ENCODE measurements around the gene ZSCAN12. TPM values are rescaled to one million over a fixed set of nuclear protein-coding genes. Genes with fewer than 3 reads are reported as not detected.
"Not testable (repeated sequence)": the region's sequence is repeated elsewhere in the genome, so short reads cannot be mapped to it uniquely, and the experiment has no call there.

Gene ZSCAN12
- total RNA-seq, 2 experiments from 2014 or later = 6.9 to 7.6 TPM

DNA sequence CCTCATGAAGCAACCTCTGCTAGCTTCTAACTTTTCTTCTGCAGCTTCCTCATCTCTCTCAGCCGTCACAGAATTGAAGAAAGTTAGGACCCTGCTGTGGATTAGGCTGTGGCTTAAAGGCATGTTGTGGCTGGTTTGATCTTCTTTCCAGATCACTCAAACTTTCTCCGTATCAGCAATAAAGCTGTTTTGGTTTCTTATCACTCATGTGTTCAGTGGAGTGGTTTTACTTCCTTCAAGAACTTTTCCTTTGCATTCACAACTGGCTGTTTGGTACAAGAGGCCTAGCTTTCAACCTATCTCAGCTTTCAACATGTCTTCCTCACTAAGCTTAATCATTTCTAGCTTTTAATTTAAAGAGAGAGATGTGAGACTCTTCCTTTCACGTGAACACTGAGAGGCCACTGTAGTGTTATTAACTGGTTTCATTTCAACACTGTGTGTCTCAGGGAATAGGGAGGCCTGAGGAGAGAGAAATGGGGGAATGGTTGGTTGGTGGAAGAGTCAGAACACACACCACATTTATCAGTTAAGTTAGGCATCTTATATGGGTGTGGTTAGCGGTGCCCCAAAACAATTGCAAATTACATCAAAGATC, 26.5 kb upstream of the ZSCAN12 start:
- Mint-ChIP-seq H3K27ac (peak overlapping the region; percentile 38), H3K27me3 (no peaks in the 10 kb centered on the region), H3K36me3 (ENCODE audit: low read depth) (peaks cover 9% of the 10 kb centered on the region), H3K9me3 (ENCODE audit: low read depth) (no peaks in the 10 kb centered on the region), H3K4me1 (peaks cover 17% of the 10 kb centered on the region), H3K4me3 (no peak overlapping the region)
- DNase-seq (peak; percentile 20), ATAC-seq (peak; percentile 88)
- POLR2A ChIA-PET = interaction anchor here (0.6 to 1.0 kb wide), 3 partner anchors 17 to 587 kb away, joined by 3 read pairs; partner anchors contain the start of gene ZSCAN23
- intact Hi-C loops (cut with DNase I, micrococcal nuclease) = loop anchor here in 1 of 2 experiments (1.0 kb wide), 1 partner anchor 17 kb away; the partner anchor contains the start of gene ZSCAN23
- CTCF ChIA-PET = interaction anchor here (0.6 kb wide), 1 partner anchor 139 kb away, joined by 4 read pairs; no protein-coding TSS in a partner anchor

DNA sequence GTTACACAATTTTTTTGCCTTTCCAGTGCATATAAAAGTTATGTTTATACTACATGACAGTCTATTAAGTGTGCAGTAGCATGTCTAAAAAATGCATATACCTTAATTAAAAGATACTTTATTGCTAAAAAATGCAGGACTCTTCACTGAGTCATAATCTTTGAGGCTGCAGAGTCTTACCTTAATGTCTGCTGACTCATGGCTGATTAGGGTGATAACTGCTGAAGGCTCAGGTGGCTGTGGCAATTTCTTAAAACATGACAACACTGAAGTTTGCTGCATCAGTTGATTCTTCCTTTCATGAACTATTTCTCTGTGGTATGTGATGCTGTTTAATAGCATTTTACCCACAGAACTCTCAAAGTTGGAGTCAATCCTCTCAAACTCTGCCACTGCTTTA, 24.6 kb upstream of the ZSCAN12 start:
- DNase-seq (no peak), ATAC-seq (no peak)
- peaks cover 7% of the 10 kb centered on the region for H3K36me3 Mint-ChIP-seq (ENCODE audit: low read depth)
- no peak overlapping the region for H3K4me3 Mint-ChIP-seq
- CTCF ChIA-PET = no interaction called here
- peaks cover 17% of the 10 kb centered on the region for H3K4me1 Mint-ChIP-seq
- H3K27ac Mint-ChIP-seq = no peak overlapping the region
- intact Hi-C loops (cut with DNase I, micrococcal nuclease) = no loop called here
- H3K27me3 Mint-ChIP-seq = no peaks in the 10 kb centered on the region
- POLR2A ChIA-PET = interaction anchor here (0.6 kb wide), 1 partner anchor 1277 kb away, joined by 4 read pairs; no protein-coding TSS in a partner anchor
- H3K9me3 Mint-ChIP-seq (ENCODE audit: low read depth) = no peaks in the 10 kb centered on the region

DNA sequence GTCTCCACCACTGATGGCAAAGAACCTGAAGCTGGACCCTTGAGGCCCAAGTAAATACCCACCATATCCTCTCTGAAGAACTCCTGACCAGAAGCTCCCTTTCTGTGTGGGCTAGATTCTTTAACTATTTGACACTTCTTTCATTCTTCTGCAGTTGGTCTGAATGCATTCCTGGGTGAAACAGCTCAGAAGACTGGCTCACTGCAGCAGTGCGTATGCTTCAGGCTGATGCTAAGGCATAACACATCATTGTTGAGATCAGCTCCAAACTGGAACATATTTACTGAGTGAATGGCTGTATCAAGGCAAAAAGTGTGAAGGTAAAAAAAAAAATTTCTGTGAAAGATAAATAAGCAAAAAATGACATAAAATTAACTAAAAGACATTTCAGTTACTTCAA, 24.0 kb upstream of the ZSCAN12 start:
- peaks cover 7% of the 10 kb centered on the region for H3K36me3 Mint-ChIP-seq (ENCODE audit: low read depth)
- POLR2A ChIA-PET = interaction anchor here (0.6 kb wide), 1 partner anchor 1276 kb away, joined by 4 read pairs; no protein-coding TSS in a partner anchor
- peaks cover 17% of the 10 kb centered on the region for H3K4me1 Mint-ChIP-seq
- H3K27me3 Mint-ChIP-seq = no peaks in the 10 kb centered on the region
- DNase-seq = no peak
- H3K4me3 Mint-ChIP-seq = no peak overlapping the region
- intact Hi-C loops (cut with DNase I, micrococcal nuclease) = no loop called here
- H3K27ac Mint-ChIP-seq = no peak overlapping the region
- ATAC-seq = no peak
- CTCF ChIA-PET = interaction anchor here (0.6 kb wide), 1 partner anchor 120 kb away, joined by 3 read pairs; no protein-coding TSS in a partner anchor
- H3K9me3 Mint-ChIP-seq (ENCODE audit: low read depth) = no peaks in the 10 kb centered on the region

DNA sequence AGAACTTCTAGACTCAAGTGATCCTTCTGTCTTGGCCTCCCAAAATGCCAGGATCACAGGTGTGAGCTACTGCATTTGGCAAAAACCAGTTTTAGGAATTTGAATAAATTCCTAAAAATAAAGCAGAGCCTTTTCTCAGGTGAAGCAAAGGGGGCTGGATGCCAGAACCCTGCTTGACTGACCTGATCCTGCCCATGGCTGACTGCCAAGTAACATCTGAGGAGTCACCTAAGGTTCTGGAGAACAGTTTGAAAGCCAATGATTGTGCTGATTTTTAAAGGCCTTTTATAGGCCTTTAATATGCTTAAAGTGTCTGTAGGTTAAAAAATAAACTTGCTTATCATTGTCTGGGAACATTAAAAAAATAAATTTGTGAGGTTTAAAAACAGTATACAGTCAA, 14.1 kb upstream of the ZSCAN12 start:
- H3K36me3 Mint-ChIP-seq (ENCODE audit: low read depth) = no peaks in the 10 kb centered on the region
- POLR2A ChIA-PET = no interaction called here

DNA sequence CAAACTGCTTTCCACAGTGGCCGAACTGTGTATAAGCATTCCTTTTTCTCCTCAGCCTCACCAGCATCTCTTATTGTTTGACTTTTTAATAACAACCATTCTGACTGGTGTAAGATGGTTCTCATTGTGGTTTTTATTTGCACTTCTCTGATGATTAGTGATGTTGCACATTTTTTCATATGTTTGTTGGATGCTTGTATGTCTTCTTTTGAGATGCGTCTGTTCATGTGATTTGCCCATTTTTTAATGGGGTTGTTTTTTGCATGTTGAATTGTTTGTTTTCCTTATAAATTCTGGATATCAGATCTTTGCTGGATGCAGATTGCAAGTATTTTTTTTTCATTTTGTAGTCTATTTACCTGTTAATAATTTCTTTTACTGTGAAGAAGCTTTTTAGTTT, 11.2 kb upstream of the ZSCAN12 start:
- Mint-ChIP-seq H3K9me3 (ENCODE audit: low read depth) (no peaks in the 10 kb centered on the region), H3K4me3 (no peak overlapping the region), H3K27ac (no peak overlapping the region), H3K36me3 (ENCODE audit: low read depth) (no peaks in the 10 kb centered on the region), H3K4me1 (peaks cover 23% of the 10 kb centered on the region), H3K27me3 (peaks cover 30% of the 10 kb centered on the region)
- ChIA-PET CTCF (interaction anchor here (1.1 kb wide), 1 partner anchor 161 kb away, joined by 3 read pairs; no protein-coding TSS in a partner anchor), POLR2A (no interaction called here)
- ATAC-seq = no peak
- intact Hi-C loops (cut with DNase I, micrococcal nuclease) = no loop called here
- DNase-seq = no peak

More for the DNA sequence above, 14.1 kb upstream of the ZSCAN12 start:
- H3K4me1 Mint-ChIP-seq = peaks cover 5% of the 10 kb centered on the region
- no peak for DNase-seq
- H3K27ac Mint-ChIP-seq = no peak overlapping the region
- H3K27me3 Mint-ChIP-seq = peaks cover 20% of the 10 kb centered on the region
- intact Hi-C loops (cut with DNase I, micrococcal nuclease) = no loop called here
- CTCF ChIA-PET = no interaction called here
- H3K9me3 Mint-ChIP-seq (ENCODE audit: low read depth) = no peaks in the 10 kb centered on the region
- H3K4me3 Mint-ChIP-seq = no peak overlapping the region
- ATAC-seq = no peak

DNA sequence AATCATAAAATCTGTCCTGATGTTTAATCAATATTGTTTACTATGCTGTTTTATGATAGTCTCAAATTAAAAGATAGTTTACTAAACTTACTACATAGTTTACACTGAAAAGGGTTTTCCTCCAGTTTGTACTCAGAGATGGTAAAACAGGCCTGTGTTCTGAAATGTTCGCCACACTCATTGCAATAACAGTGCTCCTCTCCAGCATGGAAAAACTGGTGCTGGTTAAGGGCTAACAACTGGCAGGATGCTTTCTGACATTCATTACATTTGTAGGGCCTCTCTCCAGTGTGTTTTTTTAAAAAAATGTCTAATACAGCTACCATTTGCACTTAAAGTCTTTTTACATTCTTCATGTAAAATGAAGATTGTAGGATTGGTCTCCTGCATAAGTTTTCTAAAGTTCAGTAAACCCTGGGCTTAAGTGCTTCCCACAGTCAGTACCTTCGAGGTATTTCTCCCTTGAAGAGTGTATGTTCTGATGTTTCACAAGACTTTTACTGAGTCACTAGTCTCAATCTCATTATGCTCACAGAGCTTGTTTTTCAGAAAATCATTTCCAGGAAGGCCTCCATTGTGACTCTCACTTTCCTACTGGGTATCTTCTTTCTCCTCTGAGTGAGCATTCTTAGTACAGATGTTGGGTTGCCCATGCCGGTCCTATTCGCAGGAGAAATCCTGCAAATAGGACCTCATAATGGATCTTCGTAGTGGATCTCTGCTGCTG, 8.7 kb upstream of the ZSCAN12 start:
- ATAC-seq = peak; percentile 91
- intact Hi-C loops (cut with DNase I, micrococcal nuclease) = loop anchor here in 1 of 2 experiments (1.0 kb wide), 1 partner anchor 8 kb away; no protein-coding TSS in a partner anchor
- POLR2A ChIA-PET = no interaction called here

DNA sequence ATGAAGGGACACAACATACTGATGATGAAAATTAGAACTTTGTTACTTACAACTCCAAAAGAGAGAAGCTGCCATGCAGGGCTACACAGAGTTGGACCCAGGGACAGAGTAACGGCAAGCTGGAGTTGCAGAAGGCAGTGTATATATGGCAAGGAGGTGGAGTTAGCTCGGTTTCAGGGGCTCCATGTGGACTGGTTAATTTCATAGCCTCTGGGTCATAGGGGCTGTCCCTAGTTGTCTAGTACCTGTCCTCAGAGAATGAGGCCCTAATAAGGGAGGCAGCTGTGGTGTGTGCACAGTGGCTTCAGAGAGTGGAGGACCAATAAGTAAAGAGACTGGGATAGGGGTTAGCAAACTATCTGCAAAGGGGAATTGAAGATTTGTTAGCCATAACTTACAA, 7.9 kb upstream of the ZSCAN12 start:
- Mint-ChIP-seq H3K27ac (peak overlapping the region; percentile 6), H3K4me3 (no peak overlapping the region), H3K36me3 (ENCODE audit: low read depth) (no peaks in the 10 kb centered on the region), H3K27me3 (peaks cover 40% of the 10 kb centered on the region), H3K4me1 (peaks cover 23% of the 10 kb centered on the region), H3K9me3 (ENCODE audit: low read depth) (no peaks in the 10 kb centered on the region)
- ATAC-seq (peak; percentile 49), DNase-seq (no peak)
- intact Hi-C loops (cut with DNase I, micrococcal nuclease) = no loop called here
- CTCF ChIA-PET = no interaction called here
- POLR2A ChIA-PET = no interaction called here

More for the DNA sequence above, 8.7 kb upstream of the ZSCAN12 start:
- H3K27ac Mint-ChIP-seq = peak overlapping the region; percentile 64
- CTCF ChIA-PET = interaction anchor here (0.6 kb wide), 1 partner anchor 259 kb away, joined by 3 read pairs; no protein-coding TSS in a partner anchor
- H3K4me1 Mint-ChIP-seq = peaks cover 23% of the 10 kb centered on the region
- peak; percentile 25 for DNase-seq
- no peaks in the 10 kb centered on the region for H3K36me3 Mint-ChIP-seq (ENCODE audit: low read depth)
- peaks cover 42% of the 10 kb centered on the region for H3K27me3 Mint-ChIP-seq
- H3K9me3 Mint-ChIP-seq (ENCODE audit: low read depth) = no peaks in the 10 kb centered on the region
- H3K4me3 Mint-ChIP-seq = no peak overlapping the region

DNA sequence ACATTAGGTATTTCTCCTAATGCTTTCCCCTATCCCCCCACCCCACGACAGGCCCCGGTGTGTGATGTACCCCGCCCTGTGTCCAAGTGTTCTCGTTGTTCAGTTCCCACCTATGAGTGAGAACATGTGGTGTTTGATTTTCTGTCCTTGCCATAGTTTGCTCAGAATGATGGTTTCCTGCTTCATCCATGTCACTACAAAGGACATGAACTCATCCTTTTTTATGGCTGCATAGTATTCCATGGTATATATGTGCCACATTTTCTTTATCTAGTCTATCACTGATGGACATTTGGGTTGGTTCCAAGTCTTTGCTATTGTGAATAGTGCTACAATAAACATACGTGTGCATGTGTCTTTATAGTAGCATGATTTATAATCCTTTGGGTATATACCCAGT, 4.4 kb upstream of the ZSCAN12 start:
- CTCF ChIA-PET; intact Hi-C loops (cut with DNase I, micrococcal nuclease); ATAC-seq; DNase-seq; H3K27ac Mint-ChIP-seq; H3K9me3 Mint-ChIP-seq (ENCODE audit: low read depth); POLR2A ChIA-PET; H3K4me3 Mint-ChIP-seq; H3K36me3 Mint-ChIP-seq (ENCODE audit: low read depth): not testable (repeated sequence)
- Mint-ChIP-seq H3K4me1 (peaks cover 27% of the 10 kb centered on the region), H3K27me3 (peaks cover 30% of the 10 kb centered on the region)

DNA sequence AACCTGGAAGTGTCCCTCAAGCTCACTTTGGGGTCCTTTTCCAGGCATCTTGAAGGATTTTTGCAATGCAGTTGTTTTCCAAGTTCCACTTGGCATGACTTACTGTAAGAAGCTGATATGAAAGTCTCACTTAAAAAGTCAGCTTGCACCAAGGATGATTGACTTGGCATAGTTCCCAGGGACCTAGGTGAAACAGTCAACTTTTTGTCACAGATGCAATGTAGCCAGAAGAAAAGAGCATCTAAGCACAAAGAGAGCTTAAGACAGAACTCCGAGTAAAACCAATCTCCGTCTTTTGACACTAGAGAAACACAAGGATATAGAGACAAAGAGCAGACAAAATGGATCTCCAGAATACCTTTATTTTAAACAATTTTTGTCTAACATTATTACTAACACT, 2.6 kb upstream of the ZSCAN12 start:
- no peak for DNase-seq
- peaks cover 22% of the 10 kb centered on the region for H3K4me1 Mint-ChIP-seq
- no peaks in the 10 kb centered on the region for H3K9me3 Mint-ChIP-seq (ENCODE audit: low read depth)
- no peak for ATAC-seq
- ChIA-PET CTCF (interaction anchor here (0.6 to 1.3 kb wide), 4 partner anchors 28 to 305 kb away, joined by 3 to 4 read pairs (median 3); no protein-coding TSS in a partner anchor), POLR2A (no interaction called here)
- peaks cover 13% of the 10 kb centered on the region for H3K36me3 Mint-ChIP-seq (ENCODE audit: low read depth)
- intact Hi-C loops (cut with DNase I, micrococcal nuclease) = no loop called here
- no peak overlapping the region for H3K27ac Mint-ChIP-seq
- H3K27me3 Mint-ChIP-seq = peaks cover 29% of the 10 kb centered on the region
- H3K4me3 Mint-ChIP-seq = no peak overlapping the region

DNA sequence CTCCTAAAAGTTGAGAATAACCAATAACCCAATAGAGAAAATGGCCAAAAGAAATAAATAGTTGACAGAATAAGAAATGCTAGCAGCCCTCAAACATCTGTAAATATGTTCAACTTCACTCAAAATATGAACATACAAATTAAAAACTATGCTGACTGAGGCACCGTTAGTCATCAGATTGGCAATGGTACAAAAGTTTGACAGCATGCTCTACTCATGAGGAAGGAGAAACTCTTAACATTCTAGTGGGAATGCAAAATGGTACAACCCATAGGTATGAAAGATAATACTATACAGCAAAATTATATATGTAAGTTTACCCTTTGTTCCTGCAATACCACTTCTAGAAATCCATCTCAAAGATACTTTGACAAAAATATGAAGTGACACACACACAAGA, 1.6 kb upstream of the ZSCAN12 start:
- no peaks in the 10 kb centered on the region for H3K9me3 Mint-ChIP-seq (ENCODE audit: low read depth)
- no peak overlapping the region for H3K27ac Mint-ChIP-seq
- ChIA-PET POLR2A (no interaction called here), CTCF (no interaction called here)
- ATAC-seq = no peak
- peaks cover 23% of the 10 kb centered on the region for H3K27me3 Mint-ChIP-seq
- H3K4me1 Mint-ChIP-seq = peaks cover 29% of the 10 kb centered on the region
- no peak overlapping the region for H3K4me3 Mint-ChIP-seq
- H3K36me3 Mint-ChIP-seq (ENCODE audit: low read depth) = peaks cover 20% of the 10 kb centered on the region
- intact Hi-C loops (cut with DNase I, micrococcal nuclease) = no loop called here
- DNase-seq = no peak

DNA sequence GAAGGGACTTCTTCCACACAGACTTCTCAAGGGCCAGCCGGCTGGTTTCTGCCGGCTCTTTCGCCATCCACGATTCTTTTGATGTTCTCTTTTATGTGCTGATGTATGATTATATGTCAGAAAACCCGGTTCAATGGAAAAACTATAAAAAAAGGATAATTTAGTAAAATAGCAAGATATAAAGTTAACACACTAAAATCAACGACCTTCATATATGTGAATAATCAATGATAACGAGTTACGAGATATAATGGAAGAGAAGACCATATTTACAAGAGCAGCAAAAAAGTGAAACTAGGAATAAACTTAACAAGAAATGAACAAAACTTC, 540 bp upstream of the ZSCAN12 start:
- Mint-ChIP-seq H3K27me3 (peaks cover 17% of the 10 kb centered on the region), H3K4me3 (peak overlapping the region; percentile 89), H3K9me3 (ENCODE audit: low read depth) (no peaks in the 10 kb centered on the region), H3K4me1 (peaks cover 39% of the 10 kb centered on the region), H3K36me3 (ENCODE audit: low read depth) (peaks cover 27% of the 10 kb centered on the region), H3K27ac (peak overlapping the region; percentile 92)
- POLR2A ChIA-PET = no interaction called here
- DNase-seq (no peak), ATAC-seq (no peak)
- CTCF ChIA-PET = no interaction called here
- intact Hi-C loops (cut with DNase I, micrococcal nuclease) = loop anchor here in 1 of 2 experiments (1.0 kb wide), 1 partner anchor 8 kb away; no protein-coding TSS in a partner anchor

DNA sequence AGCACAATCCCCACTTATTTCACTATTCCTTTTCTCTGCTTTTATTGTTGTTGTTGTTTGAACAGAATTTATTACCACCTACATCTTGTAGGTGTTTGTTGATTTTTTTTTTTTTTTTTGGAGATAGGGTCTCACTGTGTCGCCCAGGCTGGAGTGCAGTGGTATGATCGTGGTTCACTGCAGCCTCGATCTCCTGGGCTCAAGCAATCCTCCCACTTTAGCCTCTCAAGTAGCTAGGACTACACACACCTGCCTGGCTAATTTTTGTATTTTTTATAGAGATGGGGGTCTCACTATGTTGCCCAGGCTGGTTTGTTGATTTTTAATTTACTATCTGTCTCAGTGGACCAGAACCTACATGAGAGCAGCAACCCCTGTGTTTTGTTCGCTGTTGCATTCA, 3.6 kb downstream of the ZSCAN12 start:
- H3K36me3 Mint-ChIP-seq (ENCODE audit: low read depth) = peaks cover 52% of the 10 kb centered on the region

More for the DNA sequence above, 3.6 kb downstream of the ZSCAN12 start:
- Mint-ChIP-seq H3K27me3 (no peaks in the 10 kb centered on the region), H3K4me1 (peaks cover 44% of the 10 kb centered on the region), H3K27ac (no peak overlapping the region), H3K4me3 (no peak overlapping the region), H3K9me3 (ENCODE audit: low read depth) (no peaks in the 10 kb centered on the region)
- ATAC-seq (no peak), DNase-seq (no peak)
- POLR2A ChIA-PET = no interaction called here
- CTCF ChIA-PET = interaction anchor here (4.5 kb wide), 1 partner anchor 13 kb away, joined by 21 read pairs; no protein-coding TSS in a partner anchor
- intact Hi-C loops (cut with DNase I, micrococcal nuclease) = loop anchor here (5.0 kb wide), 2 partner anchors 129 to 191 kb away; partner anchors contain the start of gene ZSCAN26 (in 1 of the 2)

Measured in activated CD4-positive, alpha-beta T cell treated with anti-CD3 and anti-CD28 coated beads for 36 hours (primary cell).